Measurements from ENCODE around the gene TECR.

GRCh38 chr19:14560776-14561108 lies 31.3 kb downstream of the TECR start:
- no peak for TF ChIP-seq POLR2AphosphoS5 (IDR thresholded peaks at IDR 0.05)
- no peak for TF ChIP-seq POLR2A (IDR thresholded peaks at IDR 0.05)
